ENCODE measurements around the gene TMEM260.
"Not testable (repeated sequence)": the region's sequence is repeated elsewhere in the genome, so short reads cannot be mapped to it uniquely, and the experiment has no call there.

Gene TMEM260

GRCh38 chr14:56686416-56686815 lies 106.8 kb downstream of the TMEM260 start:
- no peak for FAIRE-seq

- no peak for FAIRE-seq
Measured at GRCh38 chr14:56687123-56687522, 107.5 kb downstream of the TMEM260 start.

GRCh38 chr14:56694609-56695008 lies 115.0 kb downstream of the TMEM260 start:
- FAIRE-seq: no peak

GRCh38 chr14:56695216-56695615 lies 115.6 kb downstream of the TMEM260 start:
- FAIRE-seq: not testable (repeated sequence)
